Muscle of leg (tissue), 11 donors: ENCODE data around the gene ADCYAP1R1. TPM values are rescaled to one million over a fixed set of nuclear protein-coding genes. Genes with fewer than 3 reads are reported as not detected.

Experiments used
- DNase-seq: peaks from one replicate; pipeline ENCODE4 v3.0.0; 2013
- H3K27ac ChIP-seq: one replicate; pipeline ENCODE4 v1.5.1; 2013; ENCODE audit warnings: mild to moderate bottlenecking, low read length, control low read depth
- H3K27me3 ChIP-seq: one replicate; pipeline ENCODE4 v1.6.1; 2013; ENCODE audit warnings: low read length; ENCODE audit not compliant: control insufficient read depth, insufficient read depth
- H3K36me3 ChIP-seq: one replicate; pipeline ENCODE4 v1.6.1; 2013; ENCODE audit warnings: low read length; ENCODE audit not compliant: control insufficient read depth, insufficient read depth
- H3K4me1 ChIP-seq: one replicate; pipeline ENCODE4 v1.6.1; 2013; ENCODE audit warnings: low read length; ENCODE audit not compliant: control insufficient read depth, insufficient read depth
- H3K4me3 ChIP-seq: one replicate; pipeline ENCODE4 v1.5.1; 2013; ENCODE audit warnings: low read length, control low read depth
- H3K9me3 ChIP-seq: replicated peaks from 2 replicates; pipeline ENCODE4 v1.6.1; 2013; ENCODE audit warnings: low read depth, low read length; ENCODE audit not compliant: control insufficient read depth
- WGBS: methylation state at CpG from one replicate; pipeline ENCODE4 v1.1.5; 2013; ENCODE audit warnings: missing lambda C conversion rate; ENCODE audit not compliant: insufficient coverage; 5-methylcytosine and 5-hydroxymethylcytosine counted together
- polyA plus RNA-seq, 8 donors: library from polyadenylated mRNA; unstranded; fragments of 120-200 nt; gene quantifications; one replicate each; pipeline versions ENCODE4 v1.2.1 to v1.2.3, GENCODE V29; 2013; ENCODE audit warnings: inconsistent platforms in 1 of 8, low replicate concordance in 1 of 8; ENCODE audit not compliant: insufficient read length in 8 of 8, insufficient read depth in 1 of 8
- total RNA-seq: library from RNA; stranded (reverse); fragments of 120-200 nt; gene quantifications from one replicate; pipeline ENCODE4 v1.2.4, GENCODE V29; 2013

ADCYAP1R1 gene
- total and polyA plus RNA-seq, 9 donors: 5.5 to 10.8 (median 7.8) TPM

GRCh38 chr7:31114593-31115343, 62.7 kb downstream of the ADCYAP1R1 start:
- Histone ChIP-seq H3K4me3 (no peak overlapping the region), H3K4me1 (no peaks in the 10 kb centered on the region), H3K9me3 (no peaks in the 10 kb centered on the region), H3K36me3 (no peaks in the 10 kb centered on the region), H3K27ac (no peak overlapping the region), H3K27me3 (no peaks in the 10 kb centered on the region)
- peak; percentile 53 for DNase-seq
- 92% methylated on average over 1 of the region's 1 CpG for WGBS

- DNase-seq: no peak
- H3K36me3 ChIP-seq: no peaks in the 10 kb centered on the region
- H3K4me1 ChIP-seq: no peaks in the 10 kb centered on the region
- H3K27ac ChIP-seq: no peak overlapping the region
- H3K4me3 ChIP-seq: no peak overlapping the region
- H3K9me3 ChIP-seq: no peaks in the 10 kb centered on the region
- no peaks in the 10 kb centered on the region for H3K27me3 ChIP-seq
- WGBS: 53% methylated on average over 3 of the region's 3 CpGs
Observed at GRCh38 chr7:31116615-31117014, 64.5 kb downstream of the ADCYAP1R1 start.

- Histone ChIP-seq H3K36me3 (no peaks in the 10 kb centered on the region), H3K27ac (no peak overlapping the region), H3K4me1 (peaks cover 2% of the 10 kb centered on the region), H3K9me3 (no peaks in the 10 kb centered on the region), H3K27me3 (no peaks in the 10 kb centered on the region), H3K4me3 (no peak overlapping the region)
- WGBS: 89% methylated on average over 1 of the region's 4 CpGs
- DNase-seq: no peak
Observed at GRCh38 chr7:31119249-31119648, 67.1 kb downstream of the ADCYAP1R1 start.

GRCh38 chr7:31120800-31121513, 68.8 kb downstream of the ADCYAP1R1 start:
- Histone ChIP-seq H3K27me3 (no peaks in the 10 kb centered on the region), H3K9me3 (no peaks in the 10 kb centered on the region), H3K36me3 (no peaks in the 10 kb centered on the region), H3K4me1 (peaks cover 2% of the 10 kb centered on the region), H3K4me3 (no peak overlapping the region), H3K27ac (no peak overlapping the region)
- 58% methylated on average over 2 of the region's 3 CpGs for WGBS
- DNase-seq: no peak

GRCh38 chr7:31121601-31122000, 69.5 kb downstream of the ADCYAP1R1 start:
- H3K4me3 ChIP-seq: no peak overlapping the region
- peaks cover 2% of the 10 kb centered on the region for H3K4me1 ChIP-seq
- no CpG with 5 or more reads among the region's 2 CpGs for WGBS
- no peaks in the 10 kb centered on the region for H3K27me3 ChIP-seq
- no peak overlapping the region for H3K27ac ChIP-seq
- H3K36me3 ChIP-seq: no peaks in the 10 kb centered on the region
- no peak for DNase-seq
- H3K9me3 ChIP-seq: no peaks in the 10 kb centered on the region

GRCh38 chr7:31122649-31123058, 70.5 kb downstream of the ADCYAP1R1 start:
- WGBS: 7% methylated on average over 3 of the region's 4 CpGs
- no peaks in the 10 kb centered on the region for H3K9me3 ChIP-seq
- H3K27ac ChIP-seq: no peak overlapping the region
- DNase-seq: peak; percentile 96
- no peaks in the 10 kb centered on the region for H3K27me3 ChIP-seq
- H3K4me1 ChIP-seq: peaks cover 2% of the 10 kb centered on the region
- H3K36me3 ChIP-seq: no peaks in the 10 kb centered on the region
- H3K4me3 ChIP-seq: no peak overlapping the region

- Histone ChIP-seq H3K27ac (no peak overlapping the region), H3K4me3 (no peak overlapping the region), H3K4me1 (peaks cover 2% of the 10 kb centered on the region), H3K36me3 (no peaks in the 10 kb centered on the region), H3K9me3 (no peaks in the 10 kb centered on the region), H3K27me3 (no peaks in the 10 kb centered on the region)
- WGBS: 100% methylated on average over 1 of the region's 6 CpGs
- DNase-seq: no peak
Observed at GRCh38 chr7:31123321-31123720, 71.2 kb downstream of the ADCYAP1R1 start.

- no peaks in the 10 kb centered on the region for H3K9me3 ChIP-seq
- 63% methylated on average over 1 of the region's 2 CpGs for WGBS
- peaks cover 2% of the 10 kb centered on the region for H3K4me1 ChIP-seq
- H3K36me3 ChIP-seq: no peaks in the 10 kb centered on the region
- H3K27me3 ChIP-seq: no peaks in the 10 kb centered on the region
- DNase-seq: no peak
- no peak overlapping the region for H3K27ac ChIP-seq
- no peak overlapping the region for H3K4me3 ChIP-seq
Observed at GRCh38 chr7:31123726-31124125, 71.6 kb downstream of the ADCYAP1R1 start.

GRCh38 chr7:31125171-31125570, 73.1 kb downstream of the ADCYAP1R1 start:
- Histone ChIP-seq H3K9me3 (no peaks in the 10 kb centered on the region), H3K36me3 (no peaks in the 10 kb centered on the region), H3K4me3 (no peak overlapping the region), H3K27me3 (no peaks in the 10 kb centered on the region), H3K27ac (no peak overlapping the region), H3K4me1 (peaks cover 2% of the 10 kb centered on the region)
- no peak for DNase-seq
- 75% methylated on average over 4 of the region's 4 CpGs for WGBS

GRCh38 chr7:31126976-31127375, 74.9 kb downstream of the ADCYAP1R1 start:
- H3K27ac ChIP-seq: no peak overlapping the region
- H3K9me3 ChIP-seq: no peaks in the 10 kb centered on the region
- no peak overlapping the region for H3K4me3 ChIP-seq
- H3K36me3 ChIP-seq: no peaks in the 10 kb centered on the region
- no peaks in the 10 kb centered on the region for H3K27me3 ChIP-seq
- 83% methylated on average over 1 of the region's 1 CpG for WGBS
- peak; percentile 58 for DNase-seq
- peaks cover 2% of the 10 kb centered on the region for H3K4me1 ChIP-seq
